Endothelial cell of umbilical vein (primary cell): ENCODE data around the gene LZIC. TPM values are rescaled to one million over a fixed set of nuclear protein-coding genes. Genes with fewer than 3 reads are reported as not detected.

Source experiments
- BruUV-seq: library from RNA; stranded (reverse); fragments of 400-500 nt; replicated peaks from 2 replicates; lab custom pipeline; 2021; lab: Mats Ljungman, UMichigan
- CTCF ChIA-PET: fragments of 300-600, 350-600 bp; sonication (Branson Sonifier 250); formaldehyde crosslinking; loops from one replicate; lab custom pipeline; 2021; ENCODE audit warnings: antibody characterized with exemption, inconsistent platforms; lab: Charles Lee
- POLR2A ChIA-PET: fragments of 300-600, 350-600 bp; sonication (Branson Sonifier 250); formaldehyde crosslinking; loops from one replicate; lab custom pipeline; 2021; ENCODE audit warnings: antibody characterized with exemption, inconsistent platforms; lab: Charles Lee
- DNase-seq: peaks from one replicate; pipeline ENCODE4 v3.0.0-alpha.2; 2011; ENCODE audit warnings: low read depth, low spot score
- FAIRE-seq: peaks from 2 replicates; lab custom pipeline; 2011; peaks lifted over from hg19 to GRCh38; lab: Jason Lieb, UNC
- H2AFZ ChIP-seq: 2 replicates; pipeline ENCODE4 v1.6.0; 2012; ENCODE audit warnings: low read depth, low read length, control low read depth, inconsistent platforms
- H3K27ac ChIP-seq: 2 replicates; pipeline ENCODE4 v1.5.1; 2011; ENCODE audit warnings: low read depth, mild to moderate bottlenecking, control low read depth, low read length, moderate library complexity; ENCODE audit not compliant: insufficient read depth
- H3K27me3 ChIP-seq, 2 experiments: 2 replicates each; pipeline versions ENCODE4 v1.6.0 to v1.6.1; 2011; ENCODE audit warnings: low read length in 2 of 2, mixed read lengths in 1 of 2; ENCODE audit not compliant: control insufficient read depth in 2 of 2, insufficient read depth in 2 of 2
- H3K36me3 ChIP-seq, 2 experiments: 2 replicates in 1 of 2; 3 replicates in 1 of 2; pipeline ENCODE4 v1.5.1; 2011; ENCODE audit warnings: low read length in 2 of 2, mild to moderate bottlenecking in 1 of 2, moderate library complexity in 1 of 2; ENCODE audit not compliant: control insufficient read depth in 2 of 2, insufficient read depth in 2 of 2; ENCODE audit errors: extremely low read depth in 1 of 2
- H3K4me1 ChIP-seq: 3 replicates; pipeline ENCODE4 v1.5.1; 2011; ENCODE audit warnings: mild to moderate bottlenecking, low read length; ENCODE audit not compliant: control insufficient read depth, insufficient read depth; ENCODE audit errors: extremely low read depth
- H3K4me2 ChIP-seq: 2 replicates; pipeline ENCODE4 v1.6.1; 2011; ENCODE audit warnings: low read length, control low read depth, mixed read lengths; ENCODE audit not compliant: insufficient read depth
- H3K4me3 ChIP-seq, 3 experiments: fragments of 200-600 bp in 1 of 3; sonication (generic), shearing (Covaris generic) in 1 of 3; replicated peaks in 1 of 3; 2 replicates each; pipeline ENCODE4 v1.5.1; 2011 to 2016; ENCODE audit warnings: control low read depth in 3 of 3, low read length in 3 of 3, mild to moderate bottlenecking in 2 of 3, inconsistent platforms in 1 of 3, low read depth in 1 of 3, moderate library complexity in 1 of 3; ENCODE audit not compliant: insufficient read depth in 1 of 3
- H3K79me2 ChIP-seq: 2 replicates; pipeline ENCODE4 v1.6.0; 2012; ENCODE audit warnings: low read length, inconsistent platforms; ENCODE audit not compliant: control insufficient read depth, insufficient read depth
- H3K9ac ChIP-seq: replicated peaks from 2 replicates; pipeline ENCODE3; 2011; ENCODE audit warnings: low read length, control low read depth; ENCODE audit not compliant: insufficient read depth; ENCODE audit errors: extremely low read depth
- H3K9me1 ChIP-seq: replicated peaks from 3 replicates; pipeline ENCODE4 v1.6.0; 2011; ENCODE audit warnings: mild to moderate bottlenecking, low read length; ENCODE audit not compliant: control insufficient read depth, insufficient read depth; ENCODE audit errors: extremely low read depth
- H3K9me3 ChIP-seq: replicated peaks from 2 replicates; pipeline ENCODE4 v1.5.1; 2012; ENCODE audit warnings: low read length, inconsistent platforms; ENCODE audit not compliant: control insufficient read depth, insufficient read depth
- H4K20me1 ChIP-seq: replicated peaks from 2 replicates; pipeline ENCODE3; 2011; ENCODE audit warnings: mild to moderate bottlenecking, low read length; ENCODE audit not compliant: control insufficient read depth, insufficient read depth; ENCODE audit errors: extremely low read depth
- CTCF ChIP-seq, 2 donors: IDR thresholded peaks; 1 replicate in 1 of 2; 2 replicates in 1 of 2; pipeline ENCODE4 v1.5.1; 2011; ENCODE audit warnings: low read length in 2 of 2, mild to moderate bottlenecking in 2 of 2, moderate library complexity in 2 of 2, control low read depth in 1 of 2, inconsistent platforms in 1 of 2, low read depth in 1 of 2; ENCODE audit not compliant: insufficient read depth in 1 of 2; ENCODE audit errors: extremely low read depth in 1 of 2
- EZH2 ChIP-seq: IDR thresholded peaks from 2 replicates; pipeline ENCODE4 v1.6.1; 2012; ENCODE audit warnings: borderline replicate concordance, low read depth, mild to moderate bottlenecking, moderate library complexity, low read length, inconsistent platforms; ENCODE audit not compliant: severe bottlenecking
- FOS ChIP-seq: IDR thresholded peaks from 2 replicates; pipeline ENCODE4 v1.6.1; 2011; ENCODE audit warnings: mild to moderate bottlenecking, low read length, moderate library complexity, borderline replicate concordance; ENCODE audit not compliant: insufficient read depth
- GATA2 ChIP-seq: IDR thresholded peaks from 2 replicates; pipeline ENCODE4 v1.7.0; 2011; ENCODE audit warnings: low read depth, mild to moderate bottlenecking, moderate library complexity, mixed read lengths, low read length; ENCODE audit not compliant: insufficient read length, insufficient read depth
- JUN ChIP-seq: IDR thresholded peaks from 2 replicates; pipeline ENCODE4 v1.6.1; 2011; ENCODE audit warnings: borderline replicate concordance, low read depth; ENCODE audit not compliant: insufficient read length, insufficient read depth
- MYC ChIP-seq: IDR thresholded peaks from one replicate; pipeline ENCODE4 v1.6.1; 2011; ENCODE audit warnings: mild to moderate bottlenecking, low read depth, low read length
- POLR2A ChIP-seq: IDR thresholded peaks from 2 replicates; pipeline ENCODE4 v1.6.1; 2012; ENCODE audit warnings: low read depth, mild to moderate bottlenecking, control low read depth, low read length
- POLR2AphosphoS5 ChIP-seq: IDR thresholded peaks from 2 replicates; pipeline ENCODE4 v1.6.1; 2012; ENCODE audit warnings: low read depth, mild to moderate bottlenecking, control low read depth, low read length, moderate library complexity; ENCODE audit not compliant: insufficient read depth
- dilution Hi-C: fragments of 300-500 bp; cut with MboI; formaldehyde crosslinking; loops from one replicate; pipeline ENCODE4 v1.15.0; 2019; ENCODE audit warnings: low sequenced_read_pairs; ENCODE audit not compliant: extremely low pct_ligation_motif_present
- intact Hi-C: fragments of 100-400 bp; cut with micrococcal nuclease; formaldehyde crosslinking; loops from one replicate; pipeline ENCODE4 v1.10.0; 2022
- polyA plus RNA-seq, 4 experiments: library from polyadenylated mRNA; depleted of rRNA in 3 of 4; stranded (reverse) in 3 of 4; unstranded in 1 of 4; fragments of >200 nt; gene quantifications; 2 replicates each; pipeline versions ENCODE4 v1.2.1 to v1.2.3, GENCODE V29; 2011 to 2012; ENCODE audit warnings: missing spikeins in 1 of 4
- total RNA-seq: library from RNA; stranded (reverse); gene quantifications from 2 replicates; pipeline ENCODE4 v1.2.3, GENCODE V29; 2021
- TF ChIP-seq, protein P1 (sequence below): IDR thresholded peaks from 2 replicates; pipeline ENCODE4 v1.6.1; 2011; ENCODE audit not compliant: insufficient read depth, insufficient read length

Gene LZIC
- total and polyA plus RNA-seq, 2 donors (not counting 3 experiments of a cell fraction or from before 2014, with no cell fraction given): 3.7 to 23.4 TPM

DNA sequence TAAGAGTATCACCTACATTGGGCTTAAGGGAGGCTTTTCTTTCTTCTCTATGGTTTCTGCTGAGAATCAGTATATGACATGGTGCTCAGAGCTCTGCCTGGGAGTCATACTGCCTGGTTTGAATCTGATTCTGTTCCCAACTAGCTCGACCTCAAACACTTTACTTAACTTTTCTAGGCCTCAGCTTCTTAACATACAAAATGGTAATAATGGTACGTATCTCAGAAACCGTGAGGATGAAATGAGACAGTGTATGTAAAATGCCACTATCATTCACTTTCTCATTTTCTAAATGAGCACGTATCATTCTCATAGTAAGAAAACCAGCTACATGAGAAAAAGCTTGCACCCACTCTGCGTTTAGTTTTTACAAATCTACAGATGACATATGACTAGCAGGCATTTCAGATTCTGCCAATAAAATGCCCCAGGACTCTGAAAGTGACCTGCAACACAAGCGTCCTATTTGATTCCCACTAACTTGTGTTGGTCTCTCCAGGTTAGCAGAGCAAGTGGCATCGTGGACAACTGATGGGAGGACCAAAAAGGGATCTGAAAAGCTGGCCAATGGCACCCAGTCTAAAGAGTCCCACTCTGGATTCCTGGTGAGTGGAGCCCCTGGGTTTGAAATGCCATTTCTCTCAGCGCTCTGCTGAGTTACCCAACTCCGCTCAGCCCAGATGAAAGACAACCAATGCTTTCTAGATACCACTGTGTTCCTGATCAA, 39.2 kb downstream of the LZIC start:
- DNase-seq: no peak
- H4K20me1 ChIP-seq: no peaks in the 10 kb centered on the region
- H3K9ac ChIP-seq: no peak overlapping the region
- no peak overlapping the region for H3K4me2 ChIP-seq
- H3K36me3 ChIP-seq: no peaks in the 10 kb centered on the region
- POLR2A ChIA-PET: no interaction called here
- dilution Hi-C loops (no loop called here), intact Hi-C loops (no loop called here)
- H3K27me3 ChIP-seq: no peaks in the 10 kb centered on the region
- CTCF ChIA-PET: interaction anchor here (1.5 kb wide), 1 partner anchor 10 kb away, joined by 4 read pairs; no protein-coding TSS in a partner anchor
- TF ChIP-seq JUN: no peak
- no peak for TF ChIP-seq POLR2A
- no peak for FAIRE-seq
- H2AFZ ChIP-seq: no peak overlapping the region
- no peaks in the 10 kb centered on the region for H3K9me3 ChIP-seq
- H3K4me1 ChIP-seq: peaks cover 3% of the 10 kb centered on the region
- H3K79me2 ChIP-seq: no peaks in the 10 kb centered on the region
- H3K27ac ChIP-seq: no peak overlapping the region
- H3K4me3 ChIP-seq: no peak overlapping the region
- no peaks in the 10 kb centered on the region for H3K9me1 ChIP-seq
- BruUV-seq: no TSS peak

- Histone ChIP-seq H3K9me1 (no peaks in the 10 kb centered on the region), H3K79me2 (no peaks in the 10 kb centered on the region), H3K27me3 (no peaks in the 10 kb centered on the region), H3K4me1 (peaks cover 3% of the 10 kb centered on the region), H2AFZ (no peak overlapping the region), H3K36me3 (no peaks in the 10 kb centered on the region), H3K9me3 (no peaks in the 10 kb centered on the region), H3K4me3 (no peak overlapping the region), H3K9ac (no peak overlapping the region), H3K27ac (no peak overlapping the region), H3K4me2 (no peak overlapping the region), H4K20me1 (no peaks in the 10 kb centered on the region)
- POLR2A ChIA-PET: no interaction called here
- intact Hi-C loops: no loop called here
- CTCF ChIA-PET: no interaction called here
- DNase-seq: no peak
- dilution Hi-C loops: no loop called here
- no peak for FAIRE-seq
- no peak for TF ChIP-seq JUN
- TF ChIP-seq MYC: no peak
- TF ChIP-seq, protein P1, sequence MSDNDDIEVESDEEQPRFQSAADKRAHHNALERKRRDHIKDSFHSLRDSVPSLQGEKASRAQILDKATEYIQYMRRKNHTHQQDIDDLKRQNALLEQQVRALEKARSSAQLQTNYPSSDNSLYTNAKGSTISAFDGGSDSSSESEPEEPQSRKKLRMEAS: no peak
- no peak for TF ChIP-seq CTCF (IDR thresholded peaks at IDR 0.05; ENCODE audit: extremely low read depth in 1 of 2, insufficient read depth in 1 of 2, low read depth in 1 of 2, low read length in 2 of 2)
- TF ChIP-seq FOS: no peak
- no peak for TF ChIP-seq POLR2A
- no peak for TF ChIP-seq EZH2
- no peak for TF ChIP-seq POLR2AphosphoS5
- no peak for TF ChIP-seq GATA2
- no TSS peak for BruUV-seq
Observed at GRCh38 chr1:9902060-9902452, 41.1 kb downstream of the LZIC start.
